ENCODE results near the gene EXOSC10. TPM values are rescaled to one million over a fixed set of nuclear protein-coding genes. Genes with fewer than 3 reads are reported as not detected.

Gene EXOSC10
- total RNA-seq, 4 donors from 2014 or later = 39.3 to 56.2 (median 41.0) TPM

DNA sequence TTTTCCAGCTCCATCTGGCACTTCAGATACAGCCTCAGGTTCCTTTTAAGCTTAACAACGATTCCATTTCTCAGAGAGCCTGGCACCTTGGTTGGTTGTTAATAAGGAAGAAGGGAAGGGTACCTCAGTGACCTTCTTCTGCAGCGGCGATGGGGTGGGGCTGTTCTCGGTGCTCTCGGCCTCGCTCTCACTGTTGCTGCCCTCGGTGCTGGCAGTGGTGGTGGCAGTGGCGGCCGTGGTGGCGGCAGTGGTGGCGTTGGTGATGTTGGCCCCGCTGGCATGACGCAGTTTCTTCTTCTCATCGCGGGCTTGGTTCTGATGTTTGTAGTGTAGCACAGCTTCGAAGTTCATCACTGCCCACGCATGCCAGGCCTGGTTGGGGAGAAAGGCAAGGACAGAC lies 30.7 kb upstream of the EXOSC10 start:
- no peak for TF ChIP-seq POLR2A (IDR thresholded peaks at IDR 0.05)
- no peak for TF ChIP-seq POLR2AphosphoS5 (IDR thresholded peaks at IDR 0.05)
- TF ChIP-seq, protein P1, sequence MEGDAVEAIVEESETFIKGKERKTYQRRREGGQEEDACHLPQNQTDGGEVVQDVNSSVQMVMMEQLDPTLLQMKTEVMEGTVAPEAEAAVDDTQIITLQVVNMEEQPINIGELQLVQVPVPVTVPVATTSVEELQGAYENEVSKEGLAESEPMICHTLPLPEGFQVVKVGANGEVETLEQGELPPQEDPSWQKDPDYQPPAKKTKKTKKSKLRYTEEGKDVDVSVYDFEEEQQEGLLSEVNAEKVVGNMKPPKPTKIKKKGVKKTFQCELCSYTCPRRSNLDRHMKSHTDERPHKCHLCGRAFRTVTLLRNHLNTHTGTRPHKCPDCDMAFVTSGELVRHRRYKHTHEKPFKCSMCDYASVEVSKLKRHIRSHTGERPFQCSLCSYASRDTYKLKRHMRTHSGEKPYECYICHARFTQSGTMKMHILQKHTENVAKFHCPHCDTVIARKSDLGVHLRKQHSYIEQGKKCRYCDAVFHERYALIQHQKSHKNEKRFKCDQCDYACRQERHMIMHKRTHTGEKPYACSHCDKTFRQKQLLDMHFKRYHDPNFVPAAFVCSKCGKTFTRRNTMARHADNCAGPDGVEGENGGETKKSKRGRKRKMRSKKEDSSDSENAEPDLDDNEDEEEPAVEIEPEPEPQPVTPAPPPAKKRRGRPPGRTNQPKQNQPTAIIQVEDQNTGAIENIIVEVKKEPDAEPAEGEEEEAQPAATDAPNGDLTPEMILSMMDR (IDR thresholded peaks at IDR 0.05) = no peak
- TF ChIP-seq EP300 (IDR thresholded peaks at IDR 0.05) = no peak
- H3K4me1 ChIP-seq = peaks cover 0 to 7% (median 0%) of the 10 kb centered on the region in 3 donors
- WGBS, 2 donors (ENCODE audit: low coverage in 1 of 2) = 88% methylated on average over 6 of the region's 17 CpGs; no CpG with 5 or more reads in 1 of the 2 donors
- peaks cover 0 to 100% of the 10 kb centered on the region in 2 donors for H3K36me3 ChIP-seq
- H3K4me3 ChIP-seq = no peak overlapping the region
- H3K9me3 ChIP-seq = no peaks in the 10 kb centered on the region
- H3K27ac ChIP-seq = no peak overlapping the region
- no peaks in the 10 kb centered on the region for H3K27me3 ChIP-seq
- ATAC-seq = no peak

DNA sequence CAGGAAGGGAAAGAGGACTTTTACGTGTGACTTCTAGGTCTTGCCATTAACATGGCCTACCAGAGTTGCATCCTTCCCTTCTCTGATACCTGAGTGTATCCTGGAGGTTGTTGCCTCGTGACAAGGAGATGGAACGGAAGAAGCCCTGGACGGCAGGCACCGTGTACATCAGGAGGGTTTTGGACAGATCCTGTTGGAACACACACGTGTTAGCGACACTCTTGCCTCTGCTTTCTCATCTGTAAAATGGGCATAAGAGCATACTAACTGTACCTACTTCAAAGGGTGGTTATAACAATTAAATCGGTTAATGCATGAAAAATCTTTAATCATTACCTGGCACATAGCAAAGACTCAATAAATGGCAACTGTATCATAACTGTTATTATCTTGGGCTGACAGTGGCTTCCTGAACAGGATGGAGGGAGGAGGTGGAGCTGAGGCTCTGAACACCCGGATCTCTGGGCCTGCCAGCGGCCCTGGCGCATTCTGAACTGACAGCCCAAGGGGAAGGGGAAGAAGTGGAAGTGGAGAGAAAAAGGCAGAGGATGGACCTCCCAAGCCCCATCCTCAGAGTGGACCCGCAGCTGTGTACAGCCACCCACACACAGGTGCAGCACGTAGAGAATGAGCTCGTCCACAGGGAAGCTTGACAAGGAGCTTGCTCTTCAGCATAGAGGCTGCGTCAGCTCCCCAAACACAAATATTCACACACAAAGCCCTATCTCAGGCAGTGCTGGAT lies 30.2 kb upstream of the EXOSC10 start:
- TF ChIP-seq POLR2AphosphoS5 (IDR thresholded peaks at IDR 0.05) (no peak), POLR2A (IDR thresholded peaks at IDR 0.05) (no peak), EP300 (IDR thresholded peaks at IDR 0.05) (no peak)
- TF ChIP-seq, protein P1 (IDR thresholded peaks at IDR 0.05) = no peak

DNA sequence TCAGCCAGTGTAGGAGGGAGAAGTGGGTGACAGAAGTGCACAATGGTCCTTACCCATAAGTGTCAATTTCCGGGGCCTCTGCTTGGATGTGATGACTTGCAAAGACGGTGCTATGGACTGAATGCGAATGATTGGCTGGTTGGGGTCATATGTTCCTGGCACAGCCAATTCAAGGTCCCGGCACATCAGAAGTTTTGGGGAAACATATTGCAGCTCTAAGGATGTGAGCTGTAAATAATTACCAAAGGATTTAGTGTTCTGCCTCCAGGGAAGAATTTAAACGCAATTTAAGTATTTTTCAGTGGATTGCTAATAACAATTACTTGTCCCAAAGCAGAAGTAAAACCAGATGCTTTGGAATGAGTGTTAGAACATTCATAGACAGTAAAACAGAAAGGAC lies 26.9 kb upstream of the EXOSC10 start:
- 64 to 72% methylated on average over 5 of the region's 5 CpGs for WGBS, 2 donors (ENCODE audit: low coverage in 1 of 2)
- no peak overlapping the region for H3K27ac ChIP-seq
- no peak for ATAC-seq
- TF ChIP-seq, protein P1 (IDR thresholded peaks at IDR 0.05) = no peak
- TF ChIP-seq POLR2AphosphoS5 (IDR thresholded peaks at IDR 0.05) (no peak), EP300 (IDR thresholded peaks at IDR 0.05) (no peak)
- peaks cover 0 to 100% of the 10 kb centered on the region in 2 donors for H3K36me3 ChIP-seq
- no peak overlapping the region for H3K4me3 ChIP-seq
- H3K9me3 ChIP-seq = no peaks in the 10 kb centered on the region
- no peaks in the 10 kb centered on the region for H3K4me1 ChIP-seq
- H3K27me3 ChIP-seq = no peaks in the 10 kb centered on the region

More for the DNA sequence above, 30.2 kb upstream of the EXOSC10 start:
- Histone ChIP-seq H3K36me3 (peaks cover 0 to 100% of the 10 kb centered on the region in 2 donors), H3K27ac (no peak overlapping the region), H3K9me3 (no peaks in the 10 kb centered on the region), H3K4me1 (peaks cover 0 to 7% (median 0%) of the 10 kb centered on the region in 3 donors), H3K4me3 (no peak overlapping the region), H3K27me3 (no peaks in the 10 kb centered on the region)
- ATAC-seq = no peak
- WGBS, 2 donors (ENCODE audit: low coverage in 1 of 2) = 88 to 93% methylated on average over 8 to 11 of the region's 15 CpGs

DNA sequence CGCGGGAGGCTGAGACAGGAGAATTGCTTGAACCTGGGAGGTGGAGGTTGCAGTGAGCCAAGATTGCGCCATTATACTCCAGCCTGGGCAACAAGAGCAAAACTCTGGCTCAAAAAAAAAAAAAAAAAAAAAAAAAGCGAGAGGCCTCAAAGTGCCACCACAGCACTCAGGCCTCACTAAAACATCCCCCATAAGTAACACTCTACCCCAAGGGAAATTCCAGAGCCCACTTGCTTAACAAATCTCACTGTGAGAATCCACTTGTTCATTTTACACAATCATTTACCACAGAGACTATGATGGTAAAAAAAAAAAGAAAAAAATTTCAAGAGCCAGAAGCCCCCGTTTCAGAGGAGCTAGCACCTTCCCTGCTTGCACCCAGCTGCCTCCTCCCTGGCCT lies 26.3 kb upstream of the EXOSC10 start:
- WGBS, 2 donors (ENCODE audit: low coverage in 1 of 2) = 67 to 84% methylated on average over 1 to 5 of the region's 5 CpGs
- Histone ChIP-seq H3K9me3 (no peaks in the 10 kb centered on the region), H3K4me1 (no peaks in the 10 kb centered on the region), H3K27me3 (no peaks in the 10 kb centered on the region), H3K36me3 (peaks cover 0 to 100% of the 10 kb centered on the region in 2 donors), H3K4me3 (no peak overlapping the region), H3K27ac (no peak overlapping the region)
- no peak for ATAC-seq
- TF ChIP-seq POLR2A (IDR thresholded peaks at IDR 0.05) (no peak), POLR2AphosphoS5 (IDR thresholded peaks at IDR 0.05) (no peak), EP300 (IDR thresholded peaks at IDR 0.05) (no peak)
- TF ChIP-seq, protein P1 (IDR thresholded peaks at IDR 0.05) = no peak

DNA sequence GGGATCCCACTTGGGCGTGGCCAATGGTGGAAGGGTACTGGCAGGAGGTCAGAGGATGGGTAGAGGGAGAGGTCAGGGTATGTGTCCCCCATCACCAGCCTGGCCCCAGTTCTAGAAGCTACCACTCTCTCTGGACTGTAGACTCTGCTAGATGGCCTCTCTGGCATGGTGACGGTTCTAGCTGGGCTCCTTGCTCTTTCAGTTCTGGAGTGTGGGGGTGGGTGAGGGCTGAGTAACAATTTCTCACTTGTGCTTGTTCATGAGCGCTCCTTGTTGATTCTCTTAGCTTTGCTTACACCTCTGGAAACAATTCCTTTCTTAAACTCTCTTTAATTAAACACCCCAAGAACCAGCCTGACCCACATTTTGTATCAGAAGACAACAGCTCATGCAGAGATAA lies 25.3 kb upstream of the EXOSC10 start:
- no peak overlapping the region for H3K27ac ChIP-seq
- 82 to 90% methylated on average over 3 of the region's 3 CpGs for WGBS, 2 donors (ENCODE audit: low coverage in 1 of 2)
- ATAC-seq = no peak
- H3K4me1 ChIP-seq = no peaks in the 10 kb centered on the region
- H3K27me3 ChIP-seq = no peaks in the 10 kb centered on the region
- no peak overlapping the region for H3K4me3 ChIP-seq
- no peaks in the 10 kb centered on the region for H3K9me3 ChIP-seq
- no peak for TF ChIP-seq POLR2A (IDR thresholded peaks at IDR 0.05)
- TF ChIP-seq, protein P1 (IDR thresholded peaks at IDR 0.05) = no peak
- TF ChIP-seq POLR2AphosphoS5 (IDR thresholded peaks at IDR 0.05) = no peak
- no peak for TF ChIP-seq EP300 (IDR thresholded peaks at IDR 0.05)
- peaks cover 0 to 100% of the 10 kb centered on the region in 2 donors for H3K36me3 ChIP-seq
